Measurements from ENCODE around the gene KRTAP10-1.
A peak's percentile ranks its signal among the peaks of the same experiment; 100 is the strongest.

KRTAP10-1 gene

DNA sequence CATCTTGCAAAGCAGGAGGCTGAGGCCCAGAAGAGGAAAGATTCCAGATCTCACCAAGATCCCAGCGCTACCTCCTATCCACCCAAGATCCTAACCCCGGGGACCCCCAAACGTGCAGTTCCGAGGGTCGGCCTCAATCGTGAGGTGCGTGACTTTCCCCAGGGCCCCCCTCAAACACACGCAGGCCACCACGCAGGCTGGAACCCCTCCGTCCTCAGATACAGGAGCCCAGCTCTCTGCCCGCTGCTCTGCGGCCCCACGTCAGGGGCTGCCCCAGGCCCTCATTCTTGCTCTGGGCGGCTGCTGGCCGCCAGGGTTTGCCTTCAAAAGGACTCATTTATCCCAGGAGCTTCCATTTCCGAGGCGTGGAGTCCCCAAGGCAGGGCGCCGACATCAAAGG is 39.9 kb downstream of the KRTAP10-1 start:
- DNase-seq: no peak

DNA sequence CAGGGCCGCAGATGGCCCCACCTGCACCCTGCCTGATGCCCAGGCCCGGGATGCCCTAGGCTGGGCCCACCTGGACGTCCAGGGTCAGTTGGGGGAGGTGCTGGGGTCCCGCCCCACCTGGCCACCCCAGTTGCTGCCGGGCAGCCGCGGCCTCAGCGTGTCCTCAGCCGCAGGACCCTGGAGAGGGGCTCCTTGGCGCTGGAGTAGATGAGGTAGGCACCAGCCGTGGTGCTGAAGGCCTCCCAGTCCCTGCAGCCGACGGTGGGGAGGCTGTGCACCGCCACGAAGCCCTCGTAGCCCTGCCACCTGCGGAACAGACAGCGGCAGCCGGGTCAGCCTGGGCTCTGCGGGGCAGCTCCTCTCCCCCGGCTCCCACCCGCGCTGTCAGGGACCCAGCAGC is 40.4 kb downstream of the KRTAP10-1 start:
- no peak for DNase-seq

GRCh38 chr21:44499211-44499560 is 40.8 kb downstream of the KRTAP10-1 start:
- no peak for DNase-seq

DNA sequence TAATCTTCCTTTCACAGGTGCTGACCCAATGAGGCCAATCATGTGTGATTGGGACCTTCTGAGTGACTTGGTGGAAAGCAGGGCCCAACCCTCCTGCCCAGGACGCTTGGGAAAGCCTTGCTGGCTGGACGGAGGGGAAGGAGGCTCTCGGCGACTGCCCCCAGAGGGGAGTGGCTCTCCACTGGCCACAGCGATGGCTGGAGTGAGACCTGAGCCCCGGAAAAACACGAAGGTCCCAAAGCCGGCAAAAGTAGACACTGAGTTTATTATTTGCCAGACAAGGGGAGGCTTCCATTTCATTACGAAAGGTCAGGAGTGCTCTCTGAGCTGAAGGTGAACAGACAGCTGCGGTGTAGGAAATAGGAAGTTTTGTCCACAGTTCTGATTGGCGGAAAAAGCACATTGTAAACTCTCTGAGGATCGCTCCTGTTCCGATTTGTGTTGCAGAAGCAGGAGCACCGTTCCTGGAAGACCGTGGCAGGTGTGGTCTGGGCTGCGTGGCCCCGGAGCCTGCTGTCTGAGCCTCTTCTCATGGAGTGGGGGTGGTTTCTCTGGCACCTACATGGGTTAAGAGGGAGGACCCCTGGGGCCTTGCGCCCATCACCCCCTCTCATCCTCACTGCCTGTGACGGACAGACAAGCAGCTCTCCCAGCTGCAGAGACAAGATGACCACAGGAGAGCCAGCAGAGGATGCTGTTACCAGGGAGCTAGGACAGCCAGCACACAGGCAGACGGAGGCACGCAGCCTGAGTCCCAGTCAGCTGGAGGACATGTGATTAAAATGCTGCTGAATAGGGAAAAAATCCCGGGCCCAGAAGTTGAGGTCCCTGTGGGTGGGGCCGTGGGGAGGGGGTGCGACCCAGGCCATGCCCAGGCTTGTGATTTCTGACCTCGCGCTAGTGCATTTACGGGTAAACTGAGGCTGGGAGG is 41.5 kb downstream of the KRTAP10-1 start:
- no peak for DNase-seq

DNA sequence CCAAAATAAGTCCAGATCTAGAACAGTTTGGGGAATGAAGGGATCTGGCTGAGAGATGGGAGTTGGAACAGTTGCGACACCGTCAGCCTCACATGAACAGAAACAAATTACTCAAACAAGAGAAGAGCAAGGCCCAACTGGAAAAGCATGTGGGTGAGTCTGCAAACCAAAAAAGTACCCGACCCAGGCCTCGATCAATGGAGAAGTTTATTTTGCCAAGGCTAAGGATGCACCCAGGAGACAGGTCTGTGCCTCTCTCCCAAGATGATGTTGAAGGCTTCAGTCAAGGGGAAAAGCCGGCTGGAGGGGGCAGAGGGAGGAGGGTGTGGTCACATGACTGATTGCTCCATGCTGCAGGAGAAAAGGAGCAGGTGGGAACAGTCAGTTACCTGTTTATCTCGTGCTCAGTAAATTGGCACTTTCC is 42.3 kb downstream of the KRTAP10-1 start:
- peak; percentile 78 for DNase-seq

DNA sequence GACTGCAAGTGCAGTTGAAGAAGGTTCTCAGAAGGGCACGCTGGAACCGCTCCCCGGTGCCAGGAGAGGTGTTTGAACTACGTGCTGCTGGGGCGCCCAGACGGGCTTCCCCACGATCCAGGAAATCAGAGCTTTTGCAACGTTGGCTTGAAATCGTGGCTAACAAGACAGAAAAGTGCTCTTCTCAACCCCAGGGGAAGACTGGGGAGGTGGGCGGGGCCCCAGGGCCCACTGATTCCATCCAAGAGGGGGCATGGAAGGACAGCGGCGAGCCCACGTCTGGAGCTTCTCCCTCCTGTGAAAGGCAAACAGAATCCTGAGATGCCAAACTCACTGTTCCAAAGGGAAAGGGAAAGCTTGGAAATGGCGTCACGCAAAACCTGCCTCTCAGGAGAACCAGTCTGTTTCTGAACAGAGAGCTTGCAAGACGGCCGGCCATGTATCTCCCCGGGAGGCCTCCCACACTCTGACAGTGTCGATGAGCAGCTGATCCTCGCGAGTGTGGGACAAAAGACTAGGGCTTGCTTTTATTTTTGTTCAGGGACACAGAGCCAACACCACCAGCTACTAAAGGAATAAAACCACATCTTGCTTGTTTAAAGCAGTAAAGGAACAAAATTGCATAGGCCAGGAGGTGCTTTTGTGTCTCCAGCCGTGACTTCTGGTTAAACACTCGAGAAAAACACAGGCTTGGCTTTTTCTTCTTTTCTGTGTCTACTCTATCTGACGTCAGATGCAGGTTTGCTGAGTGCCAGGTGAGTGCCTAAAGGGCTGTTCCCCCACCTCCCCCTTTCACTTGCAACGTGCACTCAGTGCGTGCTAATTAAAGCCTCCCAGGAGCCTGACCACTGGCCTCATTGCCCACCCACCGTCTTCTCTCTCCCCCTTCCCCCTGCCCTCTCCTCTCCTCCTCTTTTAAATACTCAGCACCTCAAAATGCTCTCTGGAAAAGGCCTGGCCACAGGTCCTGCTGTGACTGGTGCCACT is 43.1 kb downstream of the KRTAP10-1 start:
- peak; percentile 83 for DNase-seq

GRCh38 chr21:44495611-44496563 is 44.1 kb downstream of the KRTAP10-1 start:
- DNase-seq: no peak

DNA sequence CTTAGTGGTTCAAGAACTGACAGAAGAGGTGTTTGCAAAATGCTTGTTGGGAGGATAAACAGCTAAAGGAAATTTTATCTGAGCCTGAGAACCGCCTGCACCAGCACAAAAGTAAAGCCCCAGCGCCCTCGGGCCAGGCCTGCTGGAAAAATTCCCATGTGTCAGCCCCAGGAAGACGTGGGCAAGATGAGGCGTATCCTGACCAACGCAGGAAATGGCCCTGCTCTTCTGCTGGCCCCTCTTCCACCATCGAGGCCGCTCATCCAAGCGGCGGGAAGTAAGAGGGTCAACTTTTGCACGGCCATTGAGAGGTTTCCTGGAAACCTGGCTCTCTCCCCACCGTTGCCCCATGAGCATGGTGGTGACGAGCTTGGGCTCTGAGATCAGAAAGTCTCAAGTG is 45.0 kb downstream of the KRTAP10-1 start:
- DNase-seq: no peak

- no peak for DNase-seq
Measured at GRCh38 chr21:44494418-44494817, 45.6 kb downstream of the KRTAP10-1 start.

DNA sequence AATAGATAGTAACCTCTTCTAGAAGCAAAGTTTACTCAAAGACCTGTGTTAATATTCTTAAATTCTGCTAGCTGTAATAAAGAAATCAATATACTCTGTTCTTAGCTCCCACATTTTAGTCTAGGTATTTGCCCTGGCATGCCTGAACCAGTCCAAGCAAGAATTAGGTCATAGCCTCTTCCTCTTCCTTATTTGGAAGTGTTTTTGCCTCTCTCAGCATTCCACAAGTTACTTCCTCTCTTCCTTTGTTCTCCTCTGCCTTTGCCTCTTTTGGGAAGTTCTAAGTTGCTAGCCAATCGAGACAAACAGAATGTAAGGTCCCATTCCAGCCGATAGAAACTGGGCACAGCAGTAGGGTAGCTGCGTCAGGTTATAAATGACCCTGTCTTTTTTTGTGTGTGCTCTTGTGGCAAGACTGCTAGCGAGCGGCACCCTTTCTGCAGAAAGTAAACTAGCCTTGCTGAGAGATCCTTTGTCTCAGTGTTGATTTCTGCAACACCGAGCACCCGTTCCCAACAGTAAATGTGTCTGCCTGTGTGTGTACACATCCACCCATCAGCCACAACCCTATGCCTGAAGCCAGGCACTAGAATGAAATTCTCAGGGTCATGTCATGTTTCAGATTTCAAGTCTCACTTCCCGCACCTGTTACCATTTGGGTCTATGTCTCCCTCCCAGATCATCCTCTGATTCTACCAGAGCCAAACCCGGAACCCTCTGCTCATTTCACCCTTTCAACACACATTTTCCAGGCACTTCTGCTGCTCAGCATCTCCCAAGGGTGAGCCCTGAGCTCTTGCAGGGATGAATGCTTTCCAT is 47.2 kb downstream of the KRTAP10-1 start:
- no peak for DNase-seq

DNA sequence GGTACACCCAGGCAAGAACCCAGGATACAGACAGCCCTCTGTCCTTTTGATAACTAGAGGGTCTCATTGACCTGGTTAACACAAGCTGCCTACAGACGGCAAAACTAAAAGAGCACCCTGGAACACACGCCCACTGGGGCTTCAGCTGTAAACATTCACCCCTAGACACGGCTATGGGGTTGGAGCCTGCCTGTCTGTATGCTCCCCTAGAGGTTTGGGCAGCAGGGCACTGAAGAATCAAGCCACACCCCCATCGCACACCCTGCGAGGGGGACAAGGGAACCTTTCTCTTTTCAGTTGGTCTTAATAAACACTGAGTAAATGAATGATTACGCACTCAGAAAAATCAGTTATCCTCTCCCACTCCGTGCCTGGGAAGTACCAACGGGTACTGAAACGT is 49.2 kb downstream of the KRTAP10-1 start:
- no peak for DNase-seq

DNA sequence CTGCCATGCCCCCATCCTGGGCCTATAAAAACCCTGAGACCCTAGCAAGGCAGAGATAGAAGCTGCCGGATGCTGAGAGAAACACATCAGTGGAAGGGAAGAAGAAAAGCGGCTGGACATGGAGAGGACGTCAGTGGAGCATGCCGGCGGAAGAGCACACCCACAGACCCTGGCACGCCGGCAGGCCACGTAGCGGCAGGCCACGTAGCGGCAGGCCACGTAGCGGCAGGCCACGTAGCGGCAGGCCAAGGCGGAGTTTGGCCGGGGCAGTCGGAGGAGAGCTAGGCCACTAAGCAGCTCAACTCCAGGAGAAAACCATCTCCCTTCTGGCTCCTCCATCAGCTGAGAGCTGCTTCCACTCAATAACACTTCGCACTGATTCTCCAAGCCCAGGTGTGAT is 49.6 kb downstream of the KRTAP10-1 start:
- no peak for DNase-seq

- DNase-seq: peak; percentile 34
Measured at GRCh38 chr21:44489962-44490361, 50.0 kb downstream of the KRTAP10-1 start.
